Measurements from ENCODE around the gene ATP9A. TPM values are rescaled to one million over a fixed set of nuclear protein-coding genes. Genes with fewer than 3 reads are reported as not detected.
"Not testable (repeated sequence)": the region's sequence is repeated elsewhere in the genome, so short reads cannot be mapped to it uniquely, and the experiment has no call there.

Gene ATP9A
- total RNA-seq, 3 donors from 2014 or later = 0.30 to 1.2 (median 1.0) TPM

- peak; percentile 96 to 97 for ATAC-seq
- Mint-ChIP-seq H3K27me3 (ENCODE audit: low read depth) (peaks cover 1% of the 10 kb centered on the region), H3K36me3 (ENCODE audit: insufficient read depth) (no peaks in the 10 kb centered on the region), H3K9me3 (no peaks in the 10 kb centered on the region), H3K4me3 (peak overlapping the region; percentile 5), H3K4me1 (ENCODE audit: low read depth) (peaks cover 20% of the 10 kb centered on the region)
- peak; percentile 13 for DNase-seq
These were observed 106.5 kb downstream of the ATP9A start for GRCh38 chr20:51661609-51662178.

GRCh38 chr20:51660672-51661608 lies 107.2 kb downstream of the ATP9A start:
- Mint-ChIP-seq H3K27me3 (ENCODE audit: low read depth) (peaks cover 1% of the 10 kb centered on the region), H3K4me3 (peak overlapping the region; percentile 5), H3K36me3 (ENCODE audit: insufficient read depth) (no peaks in the 10 kb centered on the region), H3K4me1 (ENCODE audit: low read depth) (peaks cover 18% of the 10 kb centered on the region), H3K9me3 (no peaks in the 10 kb centered on the region)
- ATAC-seq (peak in 1 of 2 donors; percentile 6), DNase-seq (no peak)

GRCh38 chr20:51659491-51660050 lies 108.6 kb downstream of the ATP9A start:
- Mint-ChIP-seq H3K36me3 (ENCODE audit: insufficient read depth) (no peaks in the 10 kb centered on the region), H3K4me1 (ENCODE audit: low read depth) (peaks cover 17% of the 10 kb centered on the region), H3K9me3 (no peaks in the 10 kb centered on the region), H3K4me3 (no peak overlapping the region), H3K27me3 (ENCODE audit: low read depth) (peaks cover 1% of the 10 kb centered on the region)
- ATAC-seq = no peak
- no peak for DNase-seq

GRCh38 chr20:51656726-51657260 lies 111.4 kb downstream of the ATP9A start:
- H3K36me3 Mint-ChIP-seq (ENCODE audit: insufficient read depth) = no peaks in the 10 kb centered on the region
- ATAC-seq = no peak
- DNase-seq = no peak
- no peaks in the 10 kb centered on the region for H3K27me3 Mint-ChIP-seq (ENCODE audit: low read depth)
- no peaks in the 10 kb centered on the region for H3K9me3 Mint-ChIP-seq
- no peak overlapping the region for H3K4me3 Mint-ChIP-seq
- peaks cover 13% of the 10 kb centered on the region for H3K4me1 Mint-ChIP-seq (ENCODE audit: low read depth)

- ATAC-seq; H3K4me3 Mint-ChIP-seq; DNase-seq; H3K9me3 Mint-ChIP-seq; H3K27me3 Mint-ChIP-seq (ENCODE audit: low read depth); H3K36me3 Mint-ChIP-seq (ENCODE audit: insufficient read depth); H3K4me1 Mint-ChIP-seq (ENCODE audit: low read depth): not testable (repeated sequence)
These were observed 112.1 kb downstream of the ATP9A start for GRCh38 chr20:51656089-51656488.

GRCh38 chr20:51654495-51654894 lies 113.7 kb downstream of the ATP9A start:
- H3K9me3 Mint-ChIP-seq = no peaks in the 10 kb centered on the region
- H3K27me3 Mint-ChIP-seq (ENCODE audit: low read depth) = no peaks in the 10 kb centered on the region
- no peak overlapping the region for H3K4me3 Mint-ChIP-seq
- DNase-seq = no peak
- H3K4me1 Mint-ChIP-seq (ENCODE audit: low read depth) = no peaks in the 10 kb centered on the region
- ATAC-seq = no peak
- H3K36me3 Mint-ChIP-seq (ENCODE audit: insufficient read depth) = no peaks in the 10 kb centered on the region

- DNase-seq (no peak), ATAC-seq (no peak)
- Mint-ChIP-seq H3K4me1 (ENCODE audit: low read depth) (no peaks in the 10 kb centered on the region), H3K9me3 (no peaks in the 10 kb centered on the region), H3K36me3 (ENCODE audit: insufficient read depth) (no peaks in the 10 kb centered on the region), H3K4me3 (no peak overlapping the region), H3K27me3 (ENCODE audit: low read depth) (no peaks in the 10 kb centered on the region)
These were observed 114.1 kb downstream of the ATP9A start for GRCh38 chr20:51654060-51654459.

- no peak overlapping the region for H3K4me3 Mint-ChIP-seq
- no peak for DNase-seq
- H3K9me3 Mint-ChIP-seq = no peaks in the 10 kb centered on the region
- H3K4me1 Mint-ChIP-seq (ENCODE audit: low read depth) = no peaks in the 10 kb centered on the region
- H3K27me3 Mint-ChIP-seq (ENCODE audit: low read depth) = no peaks in the 10 kb centered on the region
- no peaks in the 10 kb centered on the region for H3K36me3 Mint-ChIP-seq (ENCODE audit: insufficient read depth)
- ATAC-seq = no peak
These were observed 115.0 kb downstream of the ATP9A start for GRCh38 chr20:51653226-51653625.

GRCh38 chr20:51651921-51652549 lies 116.2 kb downstream of the ATP9A start:
- DNase-seq (no peak), ATAC-seq (no peak)
- H3K27me3 Mint-ChIP-seq (ENCODE audit: low read depth) = no peaks in the 10 kb centered on the region
- H3K9me3 Mint-ChIP-seq = no peaks in the 10 kb centered on the region
- H3K4me1 Mint-ChIP-seq (ENCODE audit: low read depth) = no peaks in the 10 kb centered on the region
- no peaks in the 10 kb centered on the region for H3K36me3 Mint-ChIP-seq (ENCODE audit: insufficient read depth)
- no peak overlapping the region for H3K4me3 Mint-ChIP-seq

- ATAC-seq = no peak
- no peaks in the 10 kb centered on the region for H3K36me3 Mint-ChIP-seq (ENCODE audit: insufficient read depth)
These were observed 117.5 kb downstream of the ATP9A start for GRCh38 chr20:51650685-51651134.

GRCh38 chr20:51648571-51648947 lies 119.6 kb downstream of the ATP9A start:
- no peaks in the 10 kb centered on the region for H3K4me1 Mint-ChIP-seq (ENCODE audit: low read depth)
- DNase-seq (no peak), ATAC-seq (no peak)
- no peaks in the 10 kb centered on the region for H3K36me3 Mint-ChIP-seq (ENCODE audit: insufficient read depth)
- no peaks in the 10 kb centered on the region for H3K9me3 Mint-ChIP-seq
- no peaks in the 10 kb centered on the region for H3K27me3 Mint-ChIP-seq (ENCODE audit: low read depth)
- H3K4me3 Mint-ChIP-seq = no peak overlapping the region

More at GRCh38 chr20:51650685-51651134, 117.5 kb downstream of the ATP9A start:
- DNase-seq = no peak
- Mint-ChIP-seq H3K4me1 (ENCODE audit: low read depth) (no peaks in the 10 kb centered on the region), H3K4me3 (no peak overlapping the region), H3K27me3 (ENCODE audit: low read depth) (no peaks in the 10 kb centered on the region), H3K9me3 (no peaks in the 10 kb centered on the region)

GRCh38 chr20:51647674-51648570 lies 120.3 kb downstream of the ATP9A start:
- Mint-ChIP-seq H3K27me3 (ENCODE audit: low read depth) (no peaks in the 10 kb centered on the region), H3K36me3 (ENCODE audit: insufficient read depth) (no peaks in the 10 kb centered on the region), H3K9me3 (no peaks in the 10 kb centered on the region), H3K4me3 (no peak overlapping the region), H3K4me1 (ENCODE audit: low read depth) (no peaks in the 10 kb centered on the region)
- DNase-seq = no peak
- no peak for ATAC-seq

- H3K27me3 Mint-ChIP-seq (ENCODE audit: low read depth); H3K36me3 Mint-ChIP-seq (ENCODE audit: insufficient read depth); H3K4me3 Mint-ChIP-seq; DNase-seq; H3K9me3 Mint-ChIP-seq; ATAC-seq; H3K4me1 Mint-ChIP-seq (ENCODE audit: low read depth): not testable (repeated sequence)
These were observed 124.4 kb downstream of the ATP9A start for GRCh38 chr20:51643810-51644209.
